ENCODE measurements around the gene TNFAIP2.
"Not testable (repeated sequence)": the region's sequence is repeated elsewhere in the genome, so short reads cannot be mapped to it uniquely, and the experiment has no call there.

The TNFAIP2 gene

DNA sequence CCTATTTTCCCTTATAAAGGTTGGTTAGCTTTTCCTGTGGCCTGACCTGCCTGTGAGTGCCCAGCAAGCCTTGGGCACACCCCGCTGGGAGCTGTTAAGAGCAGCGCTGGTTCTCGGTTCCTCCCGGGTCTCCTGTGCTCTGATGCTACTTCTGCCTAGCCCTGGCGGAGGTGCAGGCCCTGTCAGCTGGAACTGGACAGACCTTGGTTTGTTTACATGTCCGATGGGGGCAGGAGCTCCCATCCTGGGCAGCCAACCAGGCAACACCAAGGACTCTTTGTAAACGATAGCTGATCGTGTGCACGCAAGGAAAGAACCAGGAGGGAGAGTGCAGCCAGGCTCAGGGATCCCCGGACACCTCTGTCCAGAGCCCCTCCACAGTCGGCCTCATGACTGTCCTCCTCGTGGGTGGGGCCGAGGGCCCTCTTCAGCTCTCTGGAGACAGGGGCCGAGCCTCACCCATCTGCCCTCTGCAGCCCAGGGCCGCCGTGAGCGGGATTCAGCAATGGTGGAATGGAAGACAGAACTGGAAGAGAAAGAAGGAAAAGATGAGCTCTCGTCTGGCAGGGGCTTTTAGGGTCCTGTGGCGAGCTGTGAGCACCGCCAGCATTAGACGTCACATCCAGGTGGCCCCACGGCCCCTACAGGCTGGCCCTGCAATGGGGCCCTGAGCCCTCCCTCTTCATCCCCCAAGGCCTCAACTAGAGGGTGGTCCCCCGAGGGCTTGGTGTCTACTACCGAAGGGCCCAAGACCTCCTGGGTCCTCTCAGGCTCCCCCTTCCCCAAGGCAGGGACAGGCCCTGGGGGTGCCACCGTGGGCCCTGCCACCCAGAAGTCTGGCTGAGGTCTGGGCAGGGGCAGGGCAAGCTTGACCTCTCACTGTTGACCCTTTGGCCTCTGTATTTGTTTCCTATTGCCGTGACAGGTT is 12.3 kb downstream of the TNFAIP2 start:
- no peak for DNase-seq

DNA sequence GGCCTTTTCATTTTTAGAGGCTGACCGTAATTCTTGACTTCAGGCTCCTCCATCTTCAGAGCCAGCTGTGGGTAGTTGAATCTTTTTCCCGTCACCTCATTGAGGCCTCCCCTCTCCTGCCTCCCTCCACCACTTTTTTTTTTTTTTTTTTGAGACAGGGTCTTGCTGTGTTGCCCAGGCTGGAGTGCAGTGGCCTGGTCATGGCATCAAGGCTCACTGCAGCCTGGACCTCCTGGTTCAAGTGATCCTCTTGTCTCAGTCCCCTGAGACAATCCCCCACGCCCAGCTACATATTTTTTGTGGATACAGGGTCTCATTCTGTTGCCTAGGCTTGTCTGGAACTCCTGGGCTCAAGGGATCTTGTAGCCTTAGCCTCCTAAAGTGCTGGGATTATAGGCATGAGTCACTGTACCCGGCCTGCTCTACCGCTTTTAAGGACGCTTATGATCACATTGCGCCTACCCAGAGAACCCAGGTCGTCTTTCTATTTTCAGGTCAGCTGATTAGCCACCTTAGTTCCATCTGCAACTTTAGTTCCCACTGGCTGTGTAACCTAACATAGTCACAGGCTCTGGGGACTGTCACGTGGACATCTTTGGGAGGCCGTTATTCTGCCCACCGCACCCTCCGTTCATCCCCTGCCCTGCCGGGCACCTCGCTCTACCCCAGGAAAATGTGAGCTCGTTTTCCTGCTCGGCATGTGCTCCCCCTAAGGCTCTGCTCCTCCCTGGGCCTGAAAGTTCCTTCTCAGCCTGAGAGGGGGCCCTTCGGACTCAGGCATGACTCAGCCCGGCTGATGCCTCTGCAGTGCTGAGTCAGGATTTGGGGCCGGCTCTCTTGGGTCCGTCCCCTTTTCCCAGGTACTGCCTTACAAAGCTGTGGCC is 13.4 kb downstream of the TNFAIP2 start:
- peak; percentile 9 for DNase-seq

GRCh38 chr14:103137689-103138300 is 14.5 kb downstream of the TNFAIP2 start:
- no peak for DNase-seq

DNA sequence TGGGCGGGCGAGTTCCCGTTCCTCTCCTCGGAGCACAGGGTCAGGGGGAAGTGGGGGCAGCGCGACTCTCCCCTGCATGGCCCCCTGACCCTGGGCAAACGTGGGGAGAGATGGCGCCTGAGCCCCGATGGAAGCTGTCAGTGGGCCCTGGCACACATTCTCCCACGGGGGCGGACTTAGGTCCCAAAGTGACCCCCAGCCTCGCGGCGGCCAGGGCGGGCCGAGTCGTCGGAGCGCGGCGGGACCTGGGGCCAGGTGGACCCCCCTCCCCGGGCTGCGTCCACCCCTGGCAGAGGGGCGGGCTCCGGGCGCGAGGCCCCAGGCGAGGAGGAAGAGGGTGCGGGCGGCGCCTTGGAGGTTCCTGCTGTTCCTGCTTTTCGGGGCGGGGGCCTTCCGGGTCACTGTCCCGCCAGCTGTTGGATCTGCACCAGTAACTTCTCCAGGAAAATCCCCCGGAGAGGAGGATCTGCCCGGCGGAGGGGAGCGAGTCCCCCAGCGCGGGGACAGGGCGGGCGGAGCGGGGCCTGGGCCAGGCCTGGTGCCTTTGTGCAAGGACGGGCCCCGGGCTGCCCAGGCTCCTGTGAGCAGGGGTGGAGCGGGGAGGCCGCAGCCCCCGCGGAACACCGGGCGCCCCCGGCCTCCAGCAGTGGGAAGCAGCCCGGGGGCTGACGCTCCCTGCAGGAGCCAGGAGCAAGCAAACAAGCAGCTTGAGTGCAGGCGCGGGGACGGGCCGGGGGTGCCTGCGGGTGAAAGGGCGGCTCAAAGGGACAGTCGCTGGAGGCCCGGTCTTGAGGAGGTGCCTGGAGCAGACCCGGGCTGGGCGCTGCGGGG is 15.3 kb downstream of the TNFAIP2 start:
- no peak for DNase-seq

- DNase-seq = no peak
Measured at GRCh38 chr14:103139132-103140025, 16.1 kb downstream of the TNFAIP2 start.

DNA sequence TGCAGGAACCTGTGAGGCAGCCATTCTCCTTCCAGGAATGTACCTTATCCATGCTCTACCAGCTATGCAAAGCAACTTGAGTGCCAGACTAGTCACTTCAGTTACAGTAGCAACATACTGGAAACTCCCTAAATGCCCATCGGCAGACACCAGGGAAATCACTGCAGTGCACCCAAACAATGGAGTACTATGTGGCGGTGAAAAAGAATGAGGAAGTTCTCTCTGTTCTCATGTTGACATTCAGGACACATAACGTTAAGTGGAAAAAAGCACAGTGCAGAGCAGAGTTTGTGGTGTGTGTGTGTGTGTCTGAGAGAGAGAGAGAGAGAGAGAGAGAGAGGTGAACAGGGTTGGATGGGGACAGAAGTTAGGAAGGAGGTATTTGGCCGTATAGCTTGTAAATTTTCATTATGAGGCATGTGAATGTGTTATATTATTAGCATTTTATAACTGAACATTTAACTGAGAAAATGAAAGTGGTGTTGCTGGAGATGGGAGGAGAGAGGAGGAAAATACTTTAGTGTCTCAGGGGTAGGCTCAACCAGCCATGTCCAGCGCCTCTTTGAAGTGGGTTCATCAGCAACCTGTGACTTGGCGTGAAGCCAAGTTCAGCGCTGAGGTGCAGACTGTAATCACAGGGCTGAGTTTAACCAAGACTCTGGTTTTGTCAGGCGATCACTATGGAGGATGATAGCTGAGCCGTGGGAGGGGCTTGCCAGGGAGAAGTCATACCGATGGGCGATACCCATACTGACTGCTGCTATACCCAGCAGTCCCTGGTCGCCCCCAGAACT is 17.3 kb downstream of the TNFAIP2 start:
- no peak for DNase-seq

- no peak for DNase-seq
Measured at GRCh38 chr14:103141117-103141796, 18.0 kb downstream of the TNFAIP2 start.

- DNase-seq = no peak
Measured at GRCh38 chr14:103142026-103142425, 18.8 kb downstream of the TNFAIP2 start.

DNA sequence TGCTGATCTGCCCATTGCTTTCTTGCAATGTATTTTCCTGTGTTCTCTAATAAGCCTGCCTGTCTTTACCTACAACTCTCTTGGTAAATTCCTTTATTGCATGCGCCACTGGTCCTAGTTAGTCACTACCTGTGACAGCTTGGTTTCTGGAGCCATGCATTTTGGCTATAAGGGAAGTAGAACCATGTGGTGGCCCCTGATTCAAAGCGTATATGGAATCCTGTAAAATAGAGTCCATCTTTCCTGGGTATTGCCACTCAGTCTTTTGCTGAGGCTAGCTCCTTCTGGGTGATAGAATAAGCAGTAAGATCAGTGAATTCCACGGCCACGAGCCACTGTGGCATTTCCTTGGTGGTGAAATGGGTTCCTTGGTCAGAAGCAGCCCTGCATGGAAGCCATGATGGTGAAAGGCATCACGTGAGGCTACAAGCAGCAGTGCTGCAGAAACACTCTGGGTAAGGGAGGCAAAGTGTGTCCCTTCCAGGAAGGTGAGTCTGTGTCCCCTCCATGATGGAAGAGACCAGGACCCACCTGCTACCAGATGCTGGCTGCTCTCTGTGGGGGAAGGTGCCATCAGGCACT is 19.6 kb downstream of the TNFAIP2 start:
- DNase-seq = no peak

- DNase-seq = no peak
Measured at GRCh38 chr14:103143506-103143905, 20.2 kb downstream of the TNFAIP2 start.

DNA sequence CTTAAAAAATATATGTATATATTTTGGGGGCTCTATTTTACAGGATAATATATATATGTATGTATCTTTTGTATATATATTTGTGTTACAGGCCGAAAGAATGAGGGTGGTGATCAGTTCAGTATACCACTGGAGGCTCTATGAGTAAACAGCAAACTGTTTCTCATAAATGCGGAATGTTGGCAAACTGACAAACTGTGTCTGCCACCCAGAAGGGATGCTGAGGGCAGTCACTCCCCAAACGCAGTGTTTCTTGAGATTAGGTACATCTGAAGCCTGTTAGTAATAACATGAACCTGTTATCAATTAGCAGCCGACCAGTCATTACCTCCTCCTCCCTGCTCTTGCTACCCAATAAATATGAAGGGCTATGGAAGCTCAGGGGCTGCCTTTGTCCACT is 20.8 kb downstream of the TNFAIP2 start:
- peak; percentile 46 for DNase-seq

- no peak for DNase-seq
Measured at GRCh38 chr14:103146141-103146709, 23.0 kb downstream of the TNFAIP2 start.

DNA sequence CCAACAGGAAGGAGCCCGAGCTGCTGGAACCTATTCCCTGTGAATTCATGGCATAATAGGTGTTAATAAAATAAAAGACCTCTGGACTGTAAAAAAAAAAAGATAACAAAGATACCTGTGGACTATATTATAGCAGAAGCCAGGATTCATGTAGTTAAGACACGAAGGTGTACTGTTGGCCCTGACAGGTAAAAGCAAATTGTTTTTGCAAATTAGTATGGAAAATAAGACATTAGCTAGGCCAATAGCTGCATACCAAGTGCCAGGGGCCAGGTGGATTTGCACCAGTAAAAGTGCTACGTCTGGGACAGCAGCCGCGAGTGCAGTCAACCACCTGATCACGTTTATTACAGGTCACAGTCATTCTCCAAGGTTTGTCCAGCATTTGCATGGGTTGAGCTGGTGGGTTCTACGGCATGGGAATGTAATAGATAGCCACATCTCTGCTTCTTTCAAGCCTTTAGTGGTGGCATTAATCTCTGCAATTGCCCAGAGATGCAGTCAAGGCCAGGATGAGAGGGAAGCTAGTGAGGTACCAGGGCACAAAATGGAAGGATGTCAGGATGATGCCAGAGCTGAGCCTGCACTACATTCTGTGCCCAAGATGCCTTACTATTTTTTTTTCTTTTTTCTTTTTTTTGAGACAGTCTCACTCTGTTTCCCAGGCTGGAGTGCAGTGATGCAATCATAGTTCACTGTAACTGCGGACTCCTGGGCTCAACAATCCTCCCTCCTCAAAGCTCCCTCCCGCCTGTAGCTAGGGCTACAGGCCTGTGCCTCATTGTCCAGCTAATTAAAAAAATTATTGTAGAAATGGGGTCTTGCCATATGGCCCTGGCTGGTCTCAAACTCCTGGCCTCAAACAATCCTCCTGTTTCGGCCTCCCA is 26.3 kb downstream of the TNFAIP2 start:
- DNase-seq = no peak

GRCh38 chr14:103151270-103151945 is 28.1 kb downstream of the TNFAIP2 start:
- DNase-seq = no peak

GRCh38 chr14:103155010-103155409 is 31.7 kb downstream of the TNFAIP2 start:
- peak; percentile 2 for DNase-seq

- DNase-seq = not testable (repeated sequence)
Measured at GRCh38 chr14:103155416-103155815, 32.2 kb downstream of the TNFAIP2 start.

GRCh38 chr14:103155826-103156394 is 32.6 kb downstream of the TNFAIP2 start:
- DNase-seq = no peak
